Suprapubic skin (tissue), 4 donors: Measurements from ENCODE around the gene OR4F15. TPM values are rescaled to one million over a fixed set of nuclear protein-coding genes. Genes with fewer than 3 reads are reported as not detected.
"Not testable (repeated sequence)": the region's sequence is repeated elsewhere in the genome, so short reads cannot be mapped to it uniquely, and the experiment has no call there.

ENCODE experiments used
- DNase-seq, 2 donors: peaks; one replicate each; pipeline ENCODE4 v3.0.0-alpha.2; 2019; ENCODE audit warnings: low spot score in 2 of 2
- H3K27ac ChIP-seq: fragments of 200-600 bp; sonication (generic); one replicate; pipeline ENCODE4 v1.5.1; 2019
- H3K27me3 ChIP-seq: fragments of 200-600 bp; sonication (generic); one replicate; pipeline ENCODE4 v1.5.1; 2019
- H3K36me3 ChIP-seq: fragments of 200-600 bp; sonication (generic); one replicate; pipeline ENCODE4 v1.5.1; 2019
- H3K4me1 ChIP-seq: fragments of 200-600 bp; sonication (generic); one replicate; pipeline ENCODE4 v1.5.1; 2019
- H3K4me3 ChIP-seq: fragments of 200-600 bp; sonication (generic); one replicate; pipeline ENCODE4 v1.5.1; 2019; ENCODE audit warnings: mild to moderate bottlenecking
- H3K9me3 ChIP-seq: fragments of 200-600 bp; sonication (generic); one replicate; pipeline ENCODE4 v1.5.1; 2019
- EP300 ChIP-seq: sonication (generic); formaldehyde crosslinking; IDR thresholded peaks from one replicate; pipeline ENCODE4 v1.6.1; 2017; ENCODE audit warnings: antibody characterized with exemption
- POLR2A ChIP-seq, 2 donors: fragments of 450-650 bp; IDR thresholded peaks; one replicate each; pipeline ENCODE4 v1.6.1; 2017; ENCODE audit warnings: antibody characterized with exemption in 2 of 2, mild to moderate bottlenecking in 2 of 2, moderate library complexity in 2 of 2
- POLR2AphosphoS5 ChIP-seq, 3 donors: sonication (generic); formaldehyde crosslinking; IDR thresholded peaks; one replicate each; pipeline ENCODE4 v1.6.1; 2017; ENCODE audit warnings: antibody characterized with exemption in 3 of 3
- WGBS: methylation state at CpG from one replicate; pipeline ENCODE4 v1.1.5; 2018; 5-methylcytosine and 5-hydroxymethylcytosine counted together
- total RNA-seq, 4 donors: library from RNA; depleted of rRNA; stranded (reverse); fragments of >200 nt; gene quantifications; one replicate each; pipeline ENCODE4 v1.1.0, GENCODE V29; 2016
- TF ChIP-seq, protein P1 (sequence below), 2 donors: fragments of 200-600 bp in 1 of 2; fragments of 450-650 bp in 1 of 2; sonication (generic) in 1 of 2; IDR thresholded peaks; one replicate each; pipeline ENCODE4 v1.5.1; 2016 to 2019; ENCODE audit warnings: antibody characterized with exemption in 2 of 2, mild to moderate bottlenecking in 1 of 2, moderate library complexity in 1 of 2

Gene OR4F15
- total RNA-seq, 4 donors from 2014 or later = 0.25 TPM; not detected in 3

GRCh38 chr15:101790748-101791147 lies 21.3 kb upstream of the OR4F15 start:
- not testable (repeated sequence) for H3K9me3 ChIP-seq, H3K4me3 ChIP-seq, H3K4me1 ChIP-seq, H3K27me3 ChIP-seq, H3K36me3 ChIP-seq, DNase-seq, H3K27ac ChIP-seq
- WGBS = 11% methylated on average over 1 of the region's 4 CpGs

DNA sequence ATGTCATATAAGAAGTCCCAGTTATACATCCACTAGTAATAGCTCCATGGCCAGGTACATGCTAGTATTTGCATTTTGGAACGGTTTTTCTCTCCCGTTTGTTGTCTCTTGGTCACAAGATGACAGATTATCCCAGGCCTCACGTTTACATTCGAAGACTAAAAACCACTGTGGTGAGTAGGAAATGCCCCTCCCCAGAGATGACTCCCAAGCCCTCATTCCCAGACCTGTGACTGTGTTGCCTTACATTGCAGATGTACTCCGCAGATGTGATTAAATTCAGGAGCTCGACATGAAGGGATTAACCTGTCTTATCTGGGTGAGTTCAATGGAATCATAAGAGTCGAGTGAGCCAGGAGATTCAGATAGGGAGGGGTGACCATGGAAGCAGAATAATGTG lies 18.0 kb upstream of the OR4F15 start:
- H3K4me1 ChIP-seq, H3K27ac ChIP-seq, H3K9me3 ChIP-seq, H3K36me3 ChIP-seq, H3K4me3 ChIP-seq, H3K27me3 ChIP-seq, DNase-seq: not testable (repeated sequence)
- WGBS = 61% methylated on average over 7 of the region's 7 CpGs

GRCh38 chr15:101795455-101795854 lies 16.5 kb upstream of the OR4F15 start:
- Histone ChIP-seq H3K27ac (no peak overlapping the region), H3K27me3 (peaks cover 4% of the 10 kb centered on the region), H3K4me1 (no peaks in the 10 kb centered on the region), H3K36me3 (no peaks in the 10 kb centered on the region), H3K9me3 (no peaks in the 10 kb centered on the region), H3K4me3 (no peak overlapping the region)
- 72% methylated on average over 1 of the region's 1 CpG for WGBS
- DNase-seq = no peak
- TF ChIP-seq EP300 = no peak
- no peak for TF ChIP-seq POLR2AphosphoS5 (IDR thresholded peaks at IDR 0.05)
- TF ChIP-seq, protein P1, sequence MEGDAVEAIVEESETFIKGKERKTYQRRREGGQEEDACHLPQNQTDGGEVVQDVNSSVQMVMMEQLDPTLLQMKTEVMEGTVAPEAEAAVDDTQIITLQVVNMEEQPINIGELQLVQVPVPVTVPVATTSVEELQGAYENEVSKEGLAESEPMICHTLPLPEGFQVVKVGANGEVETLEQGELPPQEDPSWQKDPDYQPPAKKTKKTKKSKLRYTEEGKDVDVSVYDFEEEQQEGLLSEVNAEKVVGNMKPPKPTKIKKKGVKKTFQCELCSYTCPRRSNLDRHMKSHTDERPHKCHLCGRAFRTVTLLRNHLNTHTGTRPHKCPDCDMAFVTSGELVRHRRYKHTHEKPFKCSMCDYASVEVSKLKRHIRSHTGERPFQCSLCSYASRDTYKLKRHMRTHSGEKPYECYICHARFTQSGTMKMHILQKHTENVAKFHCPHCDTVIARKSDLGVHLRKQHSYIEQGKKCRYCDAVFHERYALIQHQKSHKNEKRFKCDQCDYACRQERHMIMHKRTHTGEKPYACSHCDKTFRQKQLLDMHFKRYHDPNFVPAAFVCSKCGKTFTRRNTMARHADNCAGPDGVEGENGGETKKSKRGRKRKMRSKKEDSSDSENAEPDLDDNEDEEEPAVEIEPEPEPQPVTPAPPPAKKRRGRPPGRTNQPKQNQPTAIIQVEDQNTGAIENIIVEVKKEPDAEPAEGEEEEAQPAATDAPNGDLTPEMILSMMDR (IDR thresholded peaks at IDR 0.05) = no peak
- TF ChIP-seq POLR2A (IDR thresholded peaks at IDR 0.05) = no peak

GRCh38 chr15:101799665-101800064 lies 12.3 kb upstream of the OR4F15 start:
- H3K27me3 ChIP-seq = peaks cover 7% of the 10 kb centered on the region
- no peak overlapping the region for H3K4me3 ChIP-seq
- DNase-seq = no peak
- TF ChIP-seq, protein P1 (IDR thresholded peaks at IDR 0.05) = no peak
- TF ChIP-seq EP300 (no peak), POLR2A (IDR thresholded peaks at IDR 0.05) (no peak), POLR2AphosphoS5 (IDR thresholded peaks at IDR 0.05) (no peak)
- WGBS = 47% methylated on average over 1 of the region's 1 CpG
- no peaks in the 10 kb centered on the region for H3K9me3 ChIP-seq
- no peak overlapping the region for H3K27ac ChIP-seq
- no peaks in the 10 kb centered on the region for H3K4me1 ChIP-seq
- no peaks in the 10 kb centered on the region for H3K36me3 ChIP-seq

GRCh38 chr15:101801048-101801447 lies 11.0 kb upstream of the OR4F15 start:
- TF ChIP-seq EP300 (no peak), POLR2A (IDR thresholded peaks at IDR 0.05) (no peak), POLR2AphosphoS5 (IDR thresholded peaks at IDR 0.05) (no peak)
- TF ChIP-seq, protein P1 (IDR thresholded peaks at IDR 0.05) = no peak
- DNase-seq = no peak
- H3K27ac ChIP-seq = no peak overlapping the region
- H3K9me3 ChIP-seq = no peaks in the 10 kb centered on the region
- no peaks in the 10 kb centered on the region for H3K36me3 ChIP-seq
- 93% methylated on average over 1 of the region's 1 CpG for WGBS
- no peak overlapping the region for H3K4me3 ChIP-seq
- no peaks in the 10 kb centered on the region for H3K4me1 ChIP-seq
- peaks cover 5% of the 10 kb centered on the region for H3K27me3 ChIP-seq

DNA sequence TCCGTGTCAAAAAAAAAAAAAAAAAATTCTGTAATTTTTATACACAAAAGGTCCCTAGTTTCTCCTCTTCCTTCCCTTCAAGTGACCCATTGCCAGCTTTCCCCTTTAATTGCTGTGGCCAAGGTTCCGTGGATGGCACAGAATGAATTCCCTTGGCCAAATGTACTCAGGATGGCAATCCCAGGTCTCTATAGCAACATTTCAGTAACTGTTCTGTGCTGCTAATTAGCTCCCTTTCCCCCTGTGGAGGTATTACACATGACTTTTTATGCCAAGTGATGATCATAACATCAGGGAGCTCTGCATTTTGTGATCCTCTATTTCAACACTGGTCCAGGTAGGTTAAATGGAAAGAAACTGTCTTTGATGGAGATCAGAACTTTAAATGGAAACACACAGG lies 8.8 kb upstream of the OR4F15 start, which contains the start of gene OR4F6:
Gene OR4F6, plus strand, starts transcription at position 301 of the 400 bp plus-strand sequence. CDS start 2,211 bp downstream, outside the sequence.
- Histone ChIP-seq H3K4me3 (no peak within 1 kb of the TSS), H3K27ac (no peak within 1 kb of the TSS), H3K27me3 (peaks cover 3% of the 10 kb centered on the region), H3K4me1 (no peaks in the 10 kb centered on the region), H3K36me3 (no peaks in the 10 kb centered on the region), H3K9me3 (no peaks in the 10 kb centered on the region)
- WGBS = 86% methylated on average over 2 of the region's 2 CpGs
- TF ChIP-seq EP300 (no peak), POLR2AphosphoS5 (IDR thresholded peaks at IDR 0.05) (no peak), POLR2A (IDR thresholded peaks at IDR 0.05) (no peak)
- TF ChIP-seq, protein P1 (IDR thresholded peaks at IDR 0.05) = no peak
- no peak for DNase-seq
